ENCODE results near the gene PDE4D.

PDE4D gene

DNA sequence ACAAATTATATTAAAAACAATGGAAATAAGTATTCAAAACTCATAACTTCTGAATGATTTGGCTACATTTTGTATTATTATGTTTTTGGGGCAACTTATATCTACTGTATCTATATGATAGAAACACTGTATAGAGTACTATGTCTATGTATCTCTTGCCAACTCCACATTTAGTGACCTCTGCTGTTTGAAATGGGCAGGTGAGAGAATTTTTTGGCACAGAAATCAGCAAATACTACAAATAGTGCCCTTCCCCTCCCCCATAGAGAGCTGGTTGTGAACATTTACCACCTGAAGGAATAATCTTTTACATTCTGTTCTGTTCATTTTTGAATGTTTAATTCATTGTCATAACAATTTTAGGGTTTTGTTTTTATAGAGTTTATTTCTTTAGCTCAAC, 545.3 kb downstream of the PDE4D start:
- DNase-seq, result no peak

DNA sequence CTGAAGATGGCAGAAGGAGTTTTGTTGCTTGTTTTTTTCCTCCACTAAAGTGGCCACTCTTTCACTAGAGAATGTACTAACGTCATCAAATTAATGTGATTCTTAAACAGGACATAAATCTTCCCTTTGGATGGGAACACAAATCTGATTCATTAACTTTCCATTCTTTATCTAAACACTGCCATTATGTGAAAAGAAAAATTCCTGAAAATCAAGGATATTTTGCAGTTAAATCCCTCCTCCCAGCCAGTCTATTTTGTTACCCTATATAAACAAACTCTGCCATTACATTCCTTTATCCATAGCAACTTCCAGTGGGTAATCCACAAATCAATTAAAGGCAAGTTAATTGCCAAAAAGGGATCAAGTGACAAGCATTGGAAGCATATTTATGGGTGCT, 546.5 kb downstream of the PDE4D start:
- no peak for DNase-seq

DNA sequence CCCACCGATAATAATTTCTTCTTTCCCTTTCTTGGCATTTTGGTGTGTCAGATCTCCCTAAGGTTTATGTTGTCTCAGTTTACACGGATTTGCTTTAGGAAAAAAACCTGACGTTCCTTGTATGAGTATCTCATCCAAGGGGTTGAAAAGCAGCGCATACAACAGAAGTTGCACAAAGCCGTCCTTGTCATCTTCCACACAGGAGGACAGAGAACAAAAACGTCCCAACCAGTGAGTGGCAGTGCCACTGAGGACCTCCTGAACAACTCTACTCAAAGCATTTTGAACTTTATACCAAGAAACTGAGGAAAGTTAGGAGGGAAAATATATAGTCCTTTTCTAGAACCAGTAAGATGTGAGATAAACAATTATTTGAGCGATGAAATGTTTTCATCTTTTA, 547.0 kb downstream of the PDE4D start:
- no peak for DNase-seq

DNA sequence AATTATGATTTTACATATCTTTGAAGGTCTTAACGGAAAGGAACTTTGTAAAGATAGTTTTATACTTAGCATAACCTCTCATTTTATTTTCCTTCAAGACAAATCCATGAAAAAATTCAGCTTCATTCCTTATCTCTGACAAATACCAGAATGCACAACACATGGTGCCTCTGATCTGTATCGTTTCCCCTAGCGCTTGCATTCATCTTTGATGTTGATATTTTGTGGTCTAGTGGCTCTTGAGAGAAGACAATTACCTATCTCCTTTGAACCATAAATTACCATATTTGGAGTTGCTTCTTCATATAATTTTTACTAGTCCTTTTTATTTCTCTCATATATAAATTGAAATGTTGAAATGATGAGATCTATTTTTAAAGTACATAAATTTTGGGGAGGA, 551.3 kb downstream of the PDE4D start:
- DNase-seq, result no peak

GRCh38 chr5:59341760-59342159, 551.8 kb downstream of the PDE4D start:
- no peak for DNase-seq

DNA sequence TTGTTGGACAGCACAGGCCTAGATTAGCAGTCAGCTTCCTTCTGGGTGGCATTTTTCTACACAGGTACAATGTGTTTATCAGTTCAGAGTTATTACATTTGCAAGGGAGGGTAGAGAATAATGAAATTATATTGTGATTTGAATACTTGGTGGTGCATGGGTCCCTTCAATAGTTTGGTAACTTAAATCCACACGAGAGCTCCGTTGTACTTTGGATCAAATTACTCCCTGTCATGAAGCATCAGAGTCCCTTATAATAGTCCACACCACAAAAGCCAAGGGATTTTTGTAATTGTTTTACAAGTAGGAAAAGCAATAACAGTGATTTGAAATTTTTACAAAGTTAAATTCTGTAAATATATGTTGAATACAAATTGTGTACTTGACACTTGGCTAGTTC, 552.4 kb downstream of the PDE4D start:
- no peak for DNase-seq

GRCh38 chr5:59340637-59341036, 552.9 kb downstream of the PDE4D start:
- DNase-seq, result no peak

GRCh38 chr5:59337240-59337639, 556.3 kb downstream of the PDE4D start:
- DNase-seq, result no peak

GRCh38 chr5:59335544-59335943, 558.0 kb downstream of the PDE4D start:
- DNase-seq, result no peak

DNA sequence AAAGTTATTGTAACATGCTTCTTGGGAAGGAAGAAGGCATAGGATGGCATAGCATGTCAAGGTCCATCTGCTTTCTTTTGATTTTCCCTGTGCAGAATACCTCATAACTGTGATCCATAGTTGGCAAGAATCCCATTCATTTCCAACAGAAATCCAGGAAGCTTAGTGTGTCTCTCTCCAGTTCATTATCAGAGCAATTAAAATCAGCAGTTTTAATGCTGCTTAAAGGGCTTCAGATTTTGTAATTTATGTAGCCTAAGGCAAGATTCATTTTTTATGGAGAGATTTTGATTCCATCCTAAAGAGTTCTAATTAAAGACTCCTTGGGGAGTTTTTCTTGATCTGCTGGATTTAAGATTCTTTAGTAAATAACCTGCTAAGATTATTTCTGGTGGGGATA, 560.1 kb downstream of the PDE4D start:
- DNase-seq, result no peak

DNA sequence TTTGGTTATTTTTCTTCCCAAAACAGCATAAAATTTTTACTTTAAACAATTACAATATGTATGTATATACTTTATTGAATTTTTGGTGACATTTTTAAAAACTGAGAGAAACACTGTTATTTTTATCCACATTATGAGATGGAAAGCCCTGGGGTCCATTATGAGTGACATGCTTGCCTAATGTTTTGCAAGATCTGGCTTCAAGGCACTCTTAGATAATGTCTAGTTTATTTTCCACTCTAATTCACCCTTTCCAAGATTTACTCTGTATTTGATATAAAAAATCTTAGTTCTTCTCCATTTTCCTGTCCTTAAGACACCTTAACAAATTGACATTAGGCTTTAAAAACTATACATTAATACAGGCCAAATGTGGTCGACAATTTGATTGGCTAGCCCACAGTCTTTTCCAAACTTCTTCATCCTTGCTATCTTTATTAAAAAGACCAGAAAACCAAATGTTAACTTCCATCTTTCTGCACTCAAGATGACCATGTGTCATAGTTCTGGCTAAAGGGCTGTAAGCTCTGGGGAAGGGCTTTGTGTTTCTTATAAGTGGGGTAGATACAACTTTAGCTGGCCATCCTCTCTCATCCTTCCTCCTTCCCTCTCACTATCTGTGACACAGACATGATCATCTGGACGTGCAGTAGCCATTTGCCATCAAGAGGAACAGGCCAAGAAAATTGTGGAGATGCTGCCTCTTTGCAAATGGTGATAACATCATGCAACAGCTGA, 561.1 kb downstream of the PDE4D start:
- no peak for DNase-seq

DNA sequence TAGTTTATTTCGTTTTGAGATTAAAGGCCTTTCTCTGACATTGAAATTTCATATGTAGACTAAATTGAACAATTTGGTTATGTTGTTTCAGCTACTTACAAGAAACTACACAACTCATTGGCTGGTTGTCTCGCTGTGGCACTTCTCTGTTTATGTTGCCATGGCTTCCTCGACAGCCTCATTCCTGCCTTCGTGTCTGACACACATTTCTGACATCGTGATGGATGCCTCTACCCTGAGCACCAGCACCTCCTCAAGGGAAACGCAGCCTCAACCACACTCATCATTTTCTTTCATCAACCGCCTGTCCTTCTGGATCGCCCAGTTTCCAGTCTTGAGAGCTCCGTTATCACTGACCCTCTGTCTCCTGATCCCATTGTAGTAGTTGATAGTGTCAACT, 562.8 kb downstream of the PDE4D start:
- no peak for DNase-seq

- DNase-seq, result no peak
Measured at GRCh38 chr5:59328709-59329296, 564.7 kb downstream of the PDE4D start.

DNA sequence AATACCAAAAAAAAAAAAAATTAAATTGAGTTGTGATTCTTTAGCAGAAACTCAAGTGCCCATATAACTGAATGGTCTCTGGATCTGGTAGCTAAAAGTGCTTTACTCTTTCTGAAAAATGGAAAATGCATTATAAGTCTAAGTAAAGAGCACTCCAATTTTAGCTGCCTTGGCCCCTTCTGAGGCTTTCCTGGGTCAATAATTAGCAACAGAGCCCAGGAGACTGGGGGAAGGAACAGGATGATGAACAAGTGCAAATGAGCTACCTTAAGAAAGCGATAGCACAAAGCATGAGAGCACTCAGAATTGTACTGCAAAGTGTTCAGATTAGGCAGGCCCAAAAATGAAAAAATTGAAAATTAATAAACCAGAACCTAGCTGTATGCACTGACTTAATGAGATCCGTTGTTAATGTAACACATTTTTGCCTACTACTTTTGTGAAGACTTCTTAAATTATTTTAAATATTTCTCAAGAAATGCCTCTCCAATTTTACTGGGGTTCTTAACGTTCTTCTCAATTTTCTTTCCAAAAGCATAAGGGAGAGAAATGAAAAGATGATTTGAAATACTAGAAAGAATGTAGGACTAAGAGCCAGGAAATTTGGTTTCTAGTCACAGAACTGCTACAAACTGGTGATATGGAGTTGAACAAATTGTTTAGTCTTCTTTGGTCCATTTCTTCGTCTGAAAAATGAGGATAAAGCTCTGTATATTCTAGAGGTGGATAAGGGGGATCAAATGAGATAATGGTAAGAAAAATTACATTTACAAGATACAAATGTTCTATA, 566.1 kb downstream of the PDE4D start:
- no peak for DNase-seq

- DNase-seq, result no peak
Measured at GRCh38 chr5:59326596-59326995, 566.9 kb downstream of the PDE4D start.

- no peak for DNase-seq
Measured at GRCh38 chr5:59325070-59325469, 568.5 kb downstream of the PDE4D start.

DNA sequence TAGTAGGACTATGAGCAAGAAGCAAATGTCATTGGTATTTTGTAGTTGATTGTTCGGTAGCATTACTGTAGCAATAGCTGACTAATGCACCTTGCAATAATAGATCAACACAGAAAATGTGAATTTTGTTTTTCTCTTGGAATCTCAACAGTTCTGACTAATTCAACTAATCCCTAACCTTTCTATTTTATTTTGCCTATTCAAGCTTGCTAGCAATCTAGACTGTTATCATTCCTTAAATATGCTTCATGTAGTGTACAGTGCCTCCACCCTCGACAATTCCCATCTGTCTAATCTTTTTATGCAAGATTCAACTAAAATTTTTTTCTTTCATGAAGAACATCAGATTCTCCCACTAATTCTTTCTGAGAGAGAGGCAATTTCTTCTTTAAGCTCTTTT, 570.6 kb downstream of the PDE4D start:
- no peak for DNase-seq

DNA sequence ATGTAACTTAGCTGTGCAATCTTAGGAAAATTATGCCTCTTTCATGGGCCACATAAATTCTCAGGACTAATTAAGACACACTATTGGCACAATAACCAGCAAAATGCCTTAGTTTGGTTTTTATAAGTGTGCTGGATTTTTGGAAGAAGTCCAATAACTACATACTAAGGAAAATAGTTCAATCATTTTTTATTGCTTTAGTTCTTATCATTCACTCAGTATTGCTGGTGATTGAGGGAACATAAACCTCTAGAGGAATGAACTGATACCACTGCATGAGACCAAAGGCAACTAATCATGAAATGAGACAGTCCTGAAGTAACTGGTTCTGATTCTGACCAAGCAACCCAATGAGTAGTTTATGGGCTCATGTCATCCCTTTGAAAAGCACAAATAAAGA, 571.5 kb downstream of the PDE4D start:
- DNase-seq, result no peak

DNA sequence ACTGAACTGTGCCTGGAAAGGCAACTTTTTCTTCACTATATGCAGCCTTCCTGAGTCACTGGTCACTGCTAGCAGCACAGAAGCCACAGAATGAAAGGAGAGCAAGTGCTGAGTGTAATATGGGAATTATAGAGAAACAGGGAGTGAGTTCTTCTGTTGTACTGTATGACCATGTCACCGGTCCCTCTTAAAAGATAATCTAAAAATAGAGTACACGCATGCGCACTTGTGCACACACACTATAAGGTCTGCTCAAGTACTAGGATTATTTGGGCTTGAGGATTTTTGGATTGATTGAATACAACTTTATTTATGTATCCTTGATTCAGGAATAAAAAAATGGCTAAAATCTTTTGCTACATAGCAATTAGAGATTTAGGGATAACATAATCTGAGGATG, 571.9 kb downstream of the PDE4D start:
- no peak for DNase-seq

DNA sequence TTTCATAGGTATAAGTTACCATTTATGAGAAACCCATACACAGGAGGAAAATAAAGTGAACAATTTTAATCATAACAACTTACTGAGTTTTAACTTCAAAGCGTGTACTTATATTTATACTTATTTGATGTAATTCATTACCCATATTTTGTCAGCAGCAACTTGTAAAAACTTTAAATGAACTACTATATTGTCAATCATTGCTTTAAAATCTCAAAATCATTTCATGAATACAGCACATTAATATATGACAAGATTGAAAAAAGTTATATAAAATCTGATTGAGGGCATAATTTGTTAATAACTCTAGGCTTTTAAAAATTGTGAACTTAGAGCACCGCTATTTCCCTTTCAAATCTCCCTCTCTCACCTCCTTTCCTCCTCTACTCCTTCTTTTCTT, 573.1 kb downstream of the PDE4D start:
- no peak for DNase-seq

- no peak for DNase-seq
Measured at GRCh38 chr5:59319250-59319649, 574.3 kb downstream of the PDE4D start.

DNA sequence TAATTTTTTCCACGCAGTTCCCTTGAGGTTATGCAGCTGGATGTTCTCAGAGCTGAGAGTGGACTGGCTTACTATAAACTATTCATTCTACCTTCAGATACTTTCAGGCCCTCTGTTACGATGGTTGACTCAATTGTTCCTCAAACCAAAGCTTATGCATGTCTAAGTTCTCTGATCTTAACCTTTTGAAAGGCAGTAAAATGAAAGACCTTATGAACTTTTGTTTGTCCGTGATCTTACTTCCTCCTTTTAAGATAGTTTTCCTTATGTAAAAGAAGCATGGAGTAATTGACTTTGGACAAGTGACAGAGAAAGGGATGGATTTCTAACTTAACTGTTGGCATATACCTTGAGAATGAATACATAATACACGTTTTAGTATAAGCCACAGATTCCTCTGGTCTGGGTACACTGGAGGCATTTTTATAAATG, 575.7 kb downstream of the PDE4D start:
- no peak for DNase-seq

DNA sequence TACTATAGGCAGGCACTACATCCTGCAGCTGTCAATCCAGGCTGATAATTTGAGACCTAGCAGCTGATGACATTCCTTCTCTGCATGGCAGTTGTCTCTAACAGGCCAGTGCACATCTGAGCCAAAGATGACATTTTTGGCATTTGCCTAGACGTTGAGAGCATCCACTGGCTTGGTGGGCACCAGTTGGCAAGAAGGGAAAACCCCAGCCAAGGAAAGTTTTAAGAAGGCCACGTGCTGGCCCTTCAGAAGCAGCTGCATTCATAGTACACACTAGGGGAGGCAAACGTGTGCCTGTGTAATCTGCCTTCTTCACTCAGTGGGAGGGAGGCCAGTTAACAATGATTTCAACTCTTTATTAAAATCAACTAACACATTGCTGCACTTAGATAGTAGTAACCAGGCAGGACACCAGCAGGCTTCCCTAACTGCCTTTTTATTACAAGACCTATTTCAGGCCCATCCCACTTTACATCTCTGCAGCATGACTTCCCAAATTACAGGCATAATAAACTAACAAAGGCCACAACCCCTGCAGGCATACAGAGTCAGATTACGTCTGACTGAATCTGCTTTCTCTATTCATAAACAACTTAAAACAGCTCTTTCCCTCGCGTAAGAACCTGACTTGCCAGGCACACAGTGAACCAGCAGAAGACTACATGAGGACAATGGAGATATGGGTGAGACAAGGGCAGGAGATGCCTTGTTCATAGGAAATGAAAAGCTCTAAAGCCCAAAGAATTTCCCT, 576.3 kb downstream of the PDE4D start:
- DNase-seq, result no peak

Data from 8988T (cell line).